Esophagus squamous epithelium (tissue), 4 donors: ENCODE data around the gene RBBP7.

Source experiments
- POLR2A ChIP-seq, 4 donors: fragments of 450-650 bp; IDR thresholded peaks; one replicate each; pipeline ENCODE4 v1.6.1; 2017; ENCODE audit warnings: antibody characterized with exemption in 4 of 4, mild to moderate bottlenecking in 4 of 4, moderate library complexity in 3 of 4
- TF ChIP-seq, protein P1 (sequence below), 6 experiments: fragments of 450-650 bp in 4 of 6; fragments of 200-600 bp in 2 of 6; sonication (generic) in 2 of 6; IDR thresholded peaks; one replicate each; pipeline ENCODE4 v1.5.1; 2016 to 2019; ENCODE audit warnings: antibody characterized with exemption in 6 of 6, mild to moderate bottlenecking in 4 of 6, moderate library complexity in 4 of 6

GRCh38 chrX:16855363-16856075 lies 14.6 kb downstream of the RBBP7 start:
- TF ChIP-seq, protein P1, sequence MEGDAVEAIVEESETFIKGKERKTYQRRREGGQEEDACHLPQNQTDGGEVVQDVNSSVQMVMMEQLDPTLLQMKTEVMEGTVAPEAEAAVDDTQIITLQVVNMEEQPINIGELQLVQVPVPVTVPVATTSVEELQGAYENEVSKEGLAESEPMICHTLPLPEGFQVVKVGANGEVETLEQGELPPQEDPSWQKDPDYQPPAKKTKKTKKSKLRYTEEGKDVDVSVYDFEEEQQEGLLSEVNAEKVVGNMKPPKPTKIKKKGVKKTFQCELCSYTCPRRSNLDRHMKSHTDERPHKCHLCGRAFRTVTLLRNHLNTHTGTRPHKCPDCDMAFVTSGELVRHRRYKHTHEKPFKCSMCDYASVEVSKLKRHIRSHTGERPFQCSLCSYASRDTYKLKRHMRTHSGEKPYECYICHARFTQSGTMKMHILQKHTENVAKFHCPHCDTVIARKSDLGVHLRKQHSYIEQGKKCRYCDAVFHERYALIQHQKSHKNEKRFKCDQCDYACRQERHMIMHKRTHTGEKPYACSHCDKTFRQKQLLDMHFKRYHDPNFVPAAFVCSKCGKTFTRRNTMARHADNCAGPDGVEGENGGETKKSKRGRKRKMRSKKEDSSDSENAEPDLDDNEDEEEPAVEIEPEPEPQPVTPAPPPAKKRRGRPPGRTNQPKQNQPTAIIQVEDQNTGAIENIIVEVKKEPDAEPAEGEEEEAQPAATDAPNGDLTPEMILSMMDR (IDR thresholded peaks at IDR 0.05) = no peak
- no peak for TF ChIP-seq POLR2A (IDR thresholded peaks at IDR 0.05)
